ENCODE data around the gene PPP1R14B.

DNA sequence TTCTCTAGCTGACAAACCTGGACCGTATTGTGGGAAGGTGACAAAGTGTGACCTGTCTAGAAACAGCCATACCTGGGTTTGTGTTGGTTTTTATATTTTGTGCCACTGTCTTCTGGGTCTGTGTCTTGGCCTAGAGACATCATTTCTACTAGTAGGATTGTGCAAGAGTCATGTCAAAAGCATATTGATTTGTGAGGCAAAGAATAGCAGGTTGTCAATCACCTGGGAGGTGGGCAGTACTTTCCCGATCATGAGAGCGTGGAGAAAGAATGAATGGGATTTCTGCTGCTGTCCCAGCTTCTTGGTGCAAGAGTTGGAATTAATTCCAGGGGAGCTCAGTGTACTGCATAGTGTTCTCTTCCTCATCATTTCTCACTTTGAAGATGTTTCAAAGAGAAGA, 45.2 kb downstream of the PPP1R14B start:
- TF ChIP-seq, protein P1, sequence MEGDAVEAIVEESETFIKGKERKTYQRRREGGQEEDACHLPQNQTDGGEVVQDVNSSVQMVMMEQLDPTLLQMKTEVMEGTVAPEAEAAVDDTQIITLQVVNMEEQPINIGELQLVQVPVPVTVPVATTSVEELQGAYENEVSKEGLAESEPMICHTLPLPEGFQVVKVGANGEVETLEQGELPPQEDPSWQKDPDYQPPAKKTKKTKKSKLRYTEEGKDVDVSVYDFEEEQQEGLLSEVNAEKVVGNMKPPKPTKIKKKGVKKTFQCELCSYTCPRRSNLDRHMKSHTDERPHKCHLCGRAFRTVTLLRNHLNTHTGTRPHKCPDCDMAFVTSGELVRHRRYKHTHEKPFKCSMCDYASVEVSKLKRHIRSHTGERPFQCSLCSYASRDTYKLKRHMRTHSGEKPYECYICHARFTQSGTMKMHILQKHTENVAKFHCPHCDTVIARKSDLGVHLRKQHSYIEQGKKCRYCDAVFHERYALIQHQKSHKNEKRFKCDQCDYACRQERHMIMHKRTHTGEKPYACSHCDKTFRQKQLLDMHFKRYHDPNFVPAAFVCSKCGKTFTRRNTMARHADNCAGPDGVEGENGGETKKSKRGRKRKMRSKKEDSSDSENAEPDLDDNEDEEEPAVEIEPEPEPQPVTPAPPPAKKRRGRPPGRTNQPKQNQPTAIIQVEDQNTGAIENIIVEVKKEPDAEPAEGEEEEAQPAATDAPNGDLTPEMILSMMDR (conservative IDR thresholded peaks at IDR 0.05; ENCODE audit: low read depth, low read length): no peak
- no peak for TF ChIP-seq EZH2 (IDR thresholded peaks at IDR 0.05; ENCODE audit: low read length, unreplicated experiment)
